ENCODE results near the gene DOCK1. TPM values are rescaled to one million over a fixed set of nuclear protein-coding genes. Genes with fewer than 3 reads are reported as not detected.

Gene DOCK1
- total RNA-seq, 1 experiment from 2014 or later: not detected

- Histone ChIP-seq H3K4me1 (ENCODE audit: low read length) (no peaks in the 10 kb centered on the region), H3K9ac (ENCODE audit: low read length) (no peak overlapping the region), H3K36me3 (ENCODE audit: insufficient read depth, low read length) (no peaks in the 10 kb centered on the region), H4K20me1 (ENCODE audit: insufficient read depth, low read depth, low read length) (no peaks in the 10 kb centered on the region), H3K9me2 (replicated peaks; ENCODE audit: insufficient read depth, low read length) (no peaks in the 10 kb centered on the region), H3K79me2 (ENCODE audit: low read length) (no peaks in the 10 kb centered on the region), H3K4me3 (ENCODE audit: low read length) (no peak overlapping the region), H3K27ac (ENCODE audit: low read length) (no peak overlapping the region), H3K27me3 (ENCODE audit: low read length) (no peaks in the 10 kb centered on the region), H3K9me3 (ENCODE audit: low read length) (no peaks in the 10 kb centered on the region), H3K4me2 (ENCODE audit: low read depth, low read length, poor library complexity, severe bottlenecking) (no peak overlapping the region), H2AFZ (ENCODE audit: low read length) (no peak overlapping the region)
- DNase-seq: no peak
Measured at GRCh38 chr10:127319271-127319670, 414.0 kb downstream of the DOCK1 start.

- H3K4me3 ChIP-seq (ENCODE audit: low read length): no peak overlapping the region
- no peaks in the 10 kb centered on the region for H3K27me3 ChIP-seq (ENCODE audit: low read length)
- no peaks in the 10 kb centered on the region for H3K79me2 ChIP-seq (ENCODE audit: low read length)
- H3K27ac ChIP-seq (ENCODE audit: low read length): no peak overlapping the region
- no peak overlapping the region for H3K9ac ChIP-seq (ENCODE audit: low read length)
- no peak overlapping the region for H2AFZ ChIP-seq (ENCODE audit: low read length)
- no peaks in the 10 kb centered on the region for H3K9me2 ChIP-seq (replicated peaks; ENCODE audit: insufficient read depth, low read length)
- no peak overlapping the region for H3K4me2 ChIP-seq (ENCODE audit: low read depth, low read length, poor library complexity, severe bottlenecking)
- no peaks in the 10 kb centered on the region for H3K36me3 ChIP-seq (ENCODE audit: insufficient read depth, low read length)
- no peaks in the 10 kb centered on the region for H4K20me1 ChIP-seq (ENCODE audit: insufficient read depth, low read depth, low read length)
- H3K9me3 ChIP-seq (ENCODE audit: low read length): no peaks in the 10 kb centered on the region
- no peak for DNase-seq
- H3K4me1 ChIP-seq (ENCODE audit: low read length): no peaks in the 10 kb centered on the region
Measured at GRCh38 chr10:127319691-127320090, 414.5 kb downstream of the DOCK1 start.

GRCh38 chr10:127320176-127320575 is 414.9 kb downstream of the DOCK1 start:
- Histone ChIP-seq H3K9me3 (ENCODE audit: low read length) (no peaks in the 10 kb centered on the region), H3K9ac (ENCODE audit: low read length) (no peak overlapping the region), H3K36me3 (ENCODE audit: insufficient read depth, low read length) (no peaks in the 10 kb centered on the region), H3K4me3 (ENCODE audit: low read length) (no peak overlapping the region), H3K4me2 (ENCODE audit: low read depth, low read length, poor library complexity, severe bottlenecking) (no peak overlapping the region), H3K27me3 (ENCODE audit: low read length) (no peaks in the 10 kb centered on the region), H4K20me1 (ENCODE audit: insufficient read depth, low read depth, low read length) (no peaks in the 10 kb centered on the region), H3K9me2 (replicated peaks; ENCODE audit: insufficient read depth, low read length) (no peaks in the 10 kb centered on the region), H2AFZ (ENCODE audit: low read length) (no peak overlapping the region), H3K4me1 (ENCODE audit: low read length) (no peaks in the 10 kb centered on the region), H3K79me2 (ENCODE audit: low read length) (no peaks in the 10 kb centered on the region), H3K27ac (ENCODE audit: low read length) (no peak overlapping the region)
- no peak for DNase-seq

GRCh38 chr10:127322286-127322685 is 417.1 kb downstream of the DOCK1 start:
- Histone ChIP-seq H3K9ac (ENCODE audit: low read length) (no peak overlapping the region), H2AFZ (ENCODE audit: low read length) (no peak overlapping the region), H3K36me3 (ENCODE audit: insufficient read depth, low read length) (no peaks in the 10 kb centered on the region), H3K79me2 (ENCODE audit: low read length) (no peaks in the 10 kb centered on the region), H3K27me3 (ENCODE audit: low read length) (no peaks in the 10 kb centered on the region), H4K20me1 (ENCODE audit: insufficient read depth, low read depth, low read length) (no peaks in the 10 kb centered on the region), H3K4me2 (ENCODE audit: low read depth, low read length, poor library complexity, severe bottlenecking) (no peak overlapping the region), H3K27ac (ENCODE audit: low read length) (no peak overlapping the region), H3K4me3 (ENCODE audit: low read length) (no peak overlapping the region), H3K9me3 (ENCODE audit: low read length) (no peaks in the 10 kb centered on the region), H3K4me1 (ENCODE audit: low read length) (no peaks in the 10 kb centered on the region), H3K9me2 (replicated peaks; ENCODE audit: insufficient read depth, low read length) (no peaks in the 10 kb centered on the region)
- no peak for DNase-seq

GRCh38 chr10:127325506-127325905 is 420.3 kb downstream of the DOCK1 start:
- Histone ChIP-seq H3K4me2 (ENCODE audit: low read depth, low read length, poor library complexity, severe bottlenecking) (no peak overlapping the region), H4K20me1 (ENCODE audit: insufficient read depth, low read depth, low read length) (no peaks in the 10 kb centered on the region), H3K9me3 (ENCODE audit: low read length) (no peaks in the 10 kb centered on the region), H3K27ac (ENCODE audit: low read length) (no peak overlapping the region), H3K27me3 (ENCODE audit: low read length) (no peaks in the 10 kb centered on the region), H3K36me3 (ENCODE audit: insufficient read depth, low read length) (no peaks in the 10 kb centered on the region), H3K79me2 (ENCODE audit: low read length) (no peaks in the 10 kb centered on the region), H3K9ac (ENCODE audit: low read length) (no peak overlapping the region), H2AFZ (ENCODE audit: low read length) (no peak overlapping the region), H3K4me1 (ENCODE audit: low read length) (no peaks in the 10 kb centered on the region), H3K9me2 (replicated peaks; ENCODE audit: insufficient read depth, low read length) (no peaks in the 10 kb centered on the region), H3K4me3 (ENCODE audit: low read length) (no peak overlapping the region)
- DNase-seq: no peak

- H3K4me3 ChIP-seq (ENCODE audit: low read length): no peak overlapping the region
- no peak overlapping the region for H3K9ac ChIP-seq (ENCODE audit: low read length)
- no peak overlapping the region for H3K27ac ChIP-seq (ENCODE audit: low read length)
- no peaks in the 10 kb centered on the region for H3K9me2 ChIP-seq (replicated peaks; ENCODE audit: insufficient read depth, low read length)
- no peaks in the 10 kb centered on the region for H3K79me2 ChIP-seq (ENCODE audit: low read length)
- no peaks in the 10 kb centered on the region for H3K9me3 ChIP-seq (ENCODE audit: low read length)
- H3K4me1 ChIP-seq (ENCODE audit: low read length): no peaks in the 10 kb centered on the region
- no peak overlapping the region for H2AFZ ChIP-seq (ENCODE audit: low read length)
- no peak overlapping the region for H3K4me2 ChIP-seq (ENCODE audit: low read depth, low read length, poor library complexity, severe bottlenecking)
- DNase-seq: no peak
- no peaks in the 10 kb centered on the region for H4K20me1 ChIP-seq (ENCODE audit: insufficient read depth, low read depth, low read length)
- H3K36me3 ChIP-seq (ENCODE audit: insufficient read depth, low read length): no peaks in the 10 kb centered on the region
- H3K27me3 ChIP-seq (ENCODE audit: low read length): no peaks in the 10 kb centered on the region
Measured at GRCh38 chr10:127326883-127327282, 421.7 kb downstream of the DOCK1 start.

- Histone ChIP-seq H3K27me3 (ENCODE audit: low read length) (no peaks in the 10 kb centered on the region), H3K4me1 (ENCODE audit: low read length) (no peaks in the 10 kb centered on the region), H3K79me2 (ENCODE audit: low read length) (no peaks in the 10 kb centered on the region), H3K27ac (ENCODE audit: low read length) (no peak overlapping the region), H3K36me3 (ENCODE audit: insufficient read depth, low read length) (no peaks in the 10 kb centered on the region), H2AFZ (ENCODE audit: low read length) (no peak overlapping the region), H4K20me1 (ENCODE audit: insufficient read depth, low read depth, low read length) (no peaks in the 10 kb centered on the region), H3K4me3 (ENCODE audit: low read length) (no peak overlapping the region), H3K9me2 (replicated peaks; ENCODE audit: insufficient read depth, low read length) (no peaks in the 10 kb centered on the region), H3K9me3 (ENCODE audit: low read length) (no peaks in the 10 kb centered on the region), H3K4me2 (ENCODE audit: low read depth, low read length, poor library complexity, severe bottlenecking) (no peak overlapping the region), H3K9ac (ENCODE audit: low read length) (no peak overlapping the region)
- DNase-seq: no peak
Measured at GRCh38 chr10:127331696-127332095, 426.5 kb downstream of the DOCK1 start.

GRCh38 chr10:127332631-127333030 is 427.4 kb downstream of the DOCK1 start:
- no peak overlapping the region for H3K27ac ChIP-seq (ENCODE audit: low read length)
- H3K4me1 ChIP-seq (ENCODE audit: low read length): no peaks in the 10 kb centered on the region
- no peaks in the 10 kb centered on the region for H3K79me2 ChIP-seq (ENCODE audit: low read length)
- no peaks in the 10 kb centered on the region for H3K9me3 ChIP-seq (ENCODE audit: low read length)
- no peak for DNase-seq
- no peaks in the 10 kb centered on the region for H3K27me3 ChIP-seq (ENCODE audit: low read length)
- no peaks in the 10 kb centered on the region for H3K9me2 ChIP-seq (replicated peaks; ENCODE audit: insufficient read depth, low read length)
- H3K4me2 ChIP-seq (ENCODE audit: low read depth, low read length, poor library complexity, severe bottlenecking): no peak overlapping the region
- no peaks in the 10 kb centered on the region for H4K20me1 ChIP-seq (ENCODE audit: insufficient read depth, low read depth, low read length)
- H3K4me3 ChIP-seq (ENCODE audit: low read length): no peak overlapping the region
- H3K9ac ChIP-seq (ENCODE audit: low read length): no peak overlapping the region
- H2AFZ ChIP-seq (ENCODE audit: low read length): no peak overlapping the region
- no peaks in the 10 kb centered on the region for H3K36me3 ChIP-seq (ENCODE audit: insufficient read depth, low read length)

- H3K36me3 ChIP-seq (ENCODE audit: insufficient read depth, low read length): no peaks in the 10 kb centered on the region
- H3K27ac ChIP-seq (ENCODE audit: low read length): no peak overlapping the region
- no peaks in the 10 kb centered on the region for H4K20me1 ChIP-seq (ENCODE audit: insufficient read depth, low read depth, low read length)
- DNase-seq: no peak
- no peaks in the 10 kb centered on the region for H3K27me3 ChIP-seq (ENCODE audit: low read length)
- no peak overlapping the region for H3K9ac ChIP-seq (ENCODE audit: low read length)
- no peaks in the 10 kb centered on the region for H3K9me3 ChIP-seq (ENCODE audit: low read length)
- no peak overlapping the region for H3K4me2 ChIP-seq (ENCODE audit: low read depth, low read length, poor library complexity, severe bottlenecking)
- no peaks in the 10 kb centered on the region for H3K79me2 ChIP-seq (ENCODE audit: low read length)
- H3K9me2 ChIP-seq (replicated peaks; ENCODE audit: insufficient read depth, low read length): no peaks in the 10 kb centered on the region
- H3K4me1 ChIP-seq (ENCODE audit: low read length): no peaks in the 10 kb centered on the region
- H2AFZ ChIP-seq (ENCODE audit: low read length): no peak overlapping the region
- H3K4me3 ChIP-seq (ENCODE audit: low read length): no peak overlapping the region
Measured at GRCh38 chr10:127337801-127338200, 432.6 kb downstream of the DOCK1 start.

Data from Karpas-422 (cell line).